Measurements from ENCODE around the gene LCN15.

Gene LCN15

DNA sequence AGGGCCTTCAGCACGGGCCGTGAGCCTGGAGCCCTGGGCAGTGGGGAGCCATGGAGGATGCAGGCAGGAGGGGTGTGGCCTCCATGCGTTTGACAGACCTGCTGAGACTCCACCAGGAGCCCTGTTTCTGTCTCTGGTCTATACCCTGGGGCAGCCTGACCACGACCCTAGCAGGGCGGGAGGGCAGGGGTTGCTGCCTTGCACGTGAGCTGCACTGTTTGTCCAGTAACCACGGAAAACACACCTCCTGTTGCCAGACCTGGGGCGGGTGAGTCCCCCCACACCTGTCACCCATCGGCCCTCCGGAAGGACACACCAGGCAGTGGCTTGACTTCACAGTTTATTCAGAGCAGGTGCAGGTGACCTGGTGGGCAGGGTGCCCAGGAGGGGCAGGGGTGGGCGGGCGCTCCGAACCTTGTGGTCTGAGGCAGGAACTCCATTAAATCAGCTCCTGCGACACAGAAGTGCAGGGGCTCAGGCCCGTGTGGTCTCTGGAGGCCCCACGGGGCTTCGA lies 10.2 kb downstream of the LCN15 start:
- H3K4me3 Mint-ChIP-seq: no peak overlapping the region
- peaks cover 13% of the 10 kb centered on the region for H3K9me3 Mint-ChIP-seq
- DNase-seq (ENCODE audit: low spot score in 2 of 2): no peak
- ATAC-seq (replicated peaks; ENCODE audit: extremely low read depth, poor library complexity, severe bottlenecking): no peak
- H3K27me3 Mint-ChIP-seq: no peaks in the 10 kb centered on the region
- H3K27ac Mint-ChIP-seq (ENCODE audit: low read depth): no peak overlapping the region
- peaks cover 3% of the 10 kb centered on the region for H3K36me3 Mint-ChIP-seq (ENCODE audit: insufficient read depth)
- H3K4me1 Mint-ChIP-seq: no peaks in the 10 kb centered on the region

GRCh38 chr9:136753371-136754058 lies 10.8 kb downstream of the LCN15 start:
- no peaks in the 10 kb centered on the region for H3K4me1 Mint-ChIP-seq
- DNase-seq (ENCODE audit: low spot score in 2 of 2) (no peak), ATAC-seq (replicated peaks; ENCODE audit: extremely low read depth, poor library complexity, severe bottlenecking) (no peak)
- H3K27me3 Mint-ChIP-seq: peaks cover 4% of the 10 kb centered on the region
- peaks cover 13% of the 10 kb centered on the region for H3K9me3 Mint-ChIP-seq
- H3K4me3 Mint-ChIP-seq: no peak overlapping the region
- H3K36me3 Mint-ChIP-seq (ENCODE audit: insufficient read depth): peaks cover 3% of the 10 kb centered on the region
- no peak overlapping the region for H3K27ac Mint-ChIP-seq (ENCODE audit: low read depth)

- Mint-ChIP-seq H3K27me3 (peaks cover 13% of the 10 kb centered on the region), H3K9me3 (peaks cover 13% of the 10 kb centered on the region), H3K4me1 (no peaks in the 10 kb centered on the region), H3K27ac (ENCODE audit: low read depth) (no peak overlapping the region), H3K36me3 (ENCODE audit: insufficient read depth) (peaks cover 3% of the 10 kb centered on the region), H3K4me3 (no peak overlapping the region)
- DNase-seq (ENCODE audit: low spot score in 2 of 2) (no peak), ATAC-seq (replicated peaks; ENCODE audit: extremely low read depth, poor library complexity, severe bottlenecking) (no peak)
These were observed 12.5 kb downstream of the LCN15 start for GRCh38 chr9:136751814-136752213.

- Mint-ChIP-seq H3K4me1 (no peaks in the 10 kb centered on the region), H3K36me3 (ENCODE audit: insufficient read depth) (peaks cover 3% of the 10 kb centered on the region), H3K27me3 (peaks cover 13% of the 10 kb centered on the region), H3K9me3 (peaks cover 13% of the 10 kb centered on the region), H3K27ac (ENCODE audit: low read depth) (no peak overlapping the region), H3K4me3 (no peak overlapping the region)
- ATAC-seq (replicated peaks; ENCODE audit: extremely low read depth, poor library complexity, severe bottlenecking) (no peak), DNase-seq (ENCODE audit: low spot score in 2 of 2) (no peak)
These were observed 13.1 kb downstream of the LCN15 start for GRCh38 chr9:136751244-136751643.

DNA sequence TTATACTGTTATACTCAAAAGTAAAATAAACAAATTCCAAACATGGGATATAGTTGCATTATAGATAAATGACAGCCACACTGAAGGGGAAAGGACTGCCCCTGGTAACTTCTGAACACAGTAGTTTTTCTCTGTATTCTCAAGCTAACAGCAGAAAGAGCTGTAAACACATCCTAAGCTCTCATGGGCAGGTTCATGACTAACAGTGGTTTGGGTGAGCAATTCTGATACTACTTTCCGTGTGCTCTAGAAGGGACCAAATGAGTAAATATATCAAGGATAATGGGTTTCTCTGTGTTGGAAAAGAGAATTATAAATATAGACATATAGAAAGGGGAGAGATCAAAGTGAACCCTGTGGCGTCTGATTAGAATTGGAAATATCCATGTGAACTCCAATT lies 13.8 kb downstream of the LCN15 start:
- no peak overlapping the region for H3K4me3 Mint-ChIP-seq
- no peak for ATAC-seq (replicated peaks; ENCODE audit: extremely low read depth, poor library complexity, severe bottlenecking)

GRCh38 chr9:136748666-136749611 lies 15.4 kb downstream of the LCN15 start:
- Mint-ChIP-seq H3K36me3 (ENCODE audit: insufficient read depth) (peaks cover 3% of the 10 kb centered on the region), H3K4me1 (no peaks in the 10 kb centered on the region), H3K9me3 (peaks cover 13% of the 10 kb centered on the region), H3K27me3 (peaks cover 15% of the 10 kb centered on the region), H3K4me3 (no peak overlapping the region), H3K27ac (ENCODE audit: low read depth) (no peak overlapping the region)
- ATAC-seq (replicated peaks; ENCODE audit: extremely low read depth, poor library complexity, severe bottlenecking): no peak
- DNase-seq (ENCODE audit: low spot score in 2 of 2): no peak

More for the DNA sequence above, 13.8 kb downstream of the LCN15 start:
- Mint-ChIP-seq H3K27me3 (peaks cover 13% of the 10 kb centered on the region), H3K36me3 (ENCODE audit: insufficient read depth) (peaks cover 3% of the 10 kb centered on the region), H3K4me1 (no peaks in the 10 kb centered on the region), H3K9me3 (peaks cover 13% of the 10 kb centered on the region), H3K27ac (ENCODE audit: low read depth) (no peak overlapping the region)
- DNase-seq (ENCODE audit: low spot score in 2 of 2): no peak

GRCh38 chr9:136748201-136748600 lies 16.1 kb downstream of the LCN15 start, which contains the start of gene LCN6:
Gene LCN6 (minus strand): TSS chr9:136748525. CDS start chr9:136748483, 42 bp downstream.
- no peaks in the 10 kb centered on the region for H3K4me1 Mint-ChIP-seq
- peaks cover 4% of the 10 kb centered on the region for H3K36me3 Mint-ChIP-seq (ENCODE audit: insufficient read depth)
- no peak within 1 kb of the TSS for H3K4me3 Mint-ChIP-seq
- H3K27ac Mint-ChIP-seq (ENCODE audit: low read depth): no peak within 1 kb of the TSS
- H3K9me3 Mint-ChIP-seq: peaks cover 13% of the 10 kb centered on the region
- ATAC-seq (replicated peaks; ENCODE audit: extremely low read depth, poor library complexity, severe bottlenecking): no peak
- DNase-seq (ENCODE audit: low spot score in 2 of 2): no peak
- H3K27me3 Mint-ChIP-seq: peaks cover 22% of the 10 kb centered on the region

DNA sequence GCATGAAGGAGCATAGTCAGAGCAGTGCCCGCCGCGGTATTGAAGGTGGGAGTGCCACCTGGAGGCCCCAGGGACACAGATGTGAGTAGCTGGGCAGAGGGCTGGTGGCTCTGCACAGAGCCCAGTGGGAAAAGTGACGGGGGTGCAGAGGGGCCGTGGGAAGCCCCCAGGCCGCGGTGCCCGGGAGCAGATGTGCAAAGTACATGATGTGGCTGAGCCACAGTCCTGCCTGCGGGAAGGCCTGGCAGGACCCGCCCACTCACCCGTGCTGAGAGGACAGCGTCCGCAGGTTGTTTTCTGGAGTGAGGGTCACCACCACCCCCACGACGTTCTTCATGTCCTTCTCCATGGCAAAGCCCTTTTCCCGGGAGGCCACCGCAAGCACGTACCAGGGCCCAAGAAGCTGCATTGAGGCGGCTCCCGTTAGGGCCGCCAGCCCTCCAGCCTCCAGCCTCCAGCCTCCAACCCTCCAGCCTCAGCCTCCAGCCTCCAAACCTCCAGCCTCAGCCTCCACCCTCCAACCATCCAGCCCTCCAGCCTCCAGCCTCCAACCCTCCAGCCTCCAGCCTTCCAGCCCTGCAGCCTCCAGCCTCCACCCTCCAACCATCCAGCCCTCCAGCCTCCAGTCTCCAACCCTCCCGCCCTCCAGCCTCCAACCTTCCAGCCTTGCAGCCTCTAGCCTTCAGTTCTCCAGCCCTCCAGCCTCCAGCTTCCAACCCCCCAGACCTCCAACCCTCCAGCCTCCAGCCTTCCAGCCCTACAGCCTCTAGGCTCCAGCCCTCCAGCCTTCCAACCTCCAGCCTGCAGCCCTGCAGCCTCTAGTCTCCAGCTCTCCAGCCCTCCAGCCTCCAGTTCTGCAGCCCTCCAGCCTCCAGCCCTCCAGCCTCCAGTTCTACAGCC lies 16.9 kb downstream of the LCN15 start:
- Mint-ChIP-seq H3K27me3 (peaks cover 27% of the 10 kb centered on the region), H3K9me3 (peaks cover 8% of the 10 kb centered on the region), H3K36me3 (ENCODE audit: insufficient read depth) (peaks cover 3% of the 10 kb centered on the region), H3K4me1 (no peaks in the 10 kb centered on the region), H3K27ac (ENCODE audit: low read depth) (no peak overlapping the region), H3K4me3 (no peak overlapping the region)
- ATAC-seq (replicated peaks; ENCODE audit: extremely low read depth, poor library complexity, severe bottlenecking) (no peak), DNase-seq (ENCODE audit: low spot score in 2 of 2) (no peak)

- Mint-ChIP-seq H3K36me3 (ENCODE audit: insufficient read depth) (peaks cover 3% of the 10 kb centered on the region), H3K27me3 (peaks cover 27% of the 10 kb centered on the region), H3K9me3 (peaks cover 1% of the 10 kb centered on the region), H3K4me1 (no peaks in the 10 kb centered on the region), H3K4me3 (no peak overlapping the region), H3K27ac (ENCODE audit: low read depth) (no peak overlapping the region)
- ATAC-seq (replicated peaks; ENCODE audit: extremely low read depth, poor library complexity, severe bottlenecking) (no peak), DNase-seq (ENCODE audit: low spot score in 2 of 2) (no peak)
These were observed 17.7 kb downstream of the LCN15 start for GRCh38 chr9:136746621-136747020.

- peaks cover 27% of the 10 kb centered on the region for H3K27me3 Mint-ChIP-seq
- H3K36me3 Mint-ChIP-seq (ENCODE audit: insufficient read depth): peaks cover 3% of the 10 kb centered on the region
- H3K4me3 Mint-ChIP-seq: no peak overlapping the region
- no peak overlapping the region for H3K27ac Mint-ChIP-seq (ENCODE audit: low read depth)
- ATAC-seq (replicated peaks; ENCODE audit: extremely low read depth, poor library complexity, severe bottlenecking) (no peak), DNase-seq (ENCODE audit: low spot score in 2 of 2) (no peak)
- no peaks in the 10 kb centered on the region for H3K4me1 Mint-ChIP-seq
- no peaks in the 10 kb centered on the region for H3K9me3 Mint-ChIP-seq
These were observed 18.2 kb downstream of the LCN15 start for GRCh38 chr9:136746155-136746490.

GRCh38 chr9:136745389-136746154 lies 18.7 kb downstream of the LCN15 start:
- no peaks in the 10 kb centered on the region for H3K4me1 Mint-ChIP-seq
- H3K36me3 Mint-ChIP-seq (ENCODE audit: insufficient read depth): peaks cover 2% of the 10 kb centered on the region
- H3K27me3 Mint-ChIP-seq: peaks cover 27% of the 10 kb centered on the region
- no peak overlapping the region for H3K27ac Mint-ChIP-seq (ENCODE audit: low read depth)
- no peak for ATAC-seq (replicated peaks; ENCODE audit: extremely low read depth, poor library complexity, severe bottlenecking)
- DNase-seq (ENCODE audit: low spot score in 2 of 2): no peak
- no peaks in the 10 kb centered on the region for H3K9me3 Mint-ChIP-seq
- no peak overlapping the region for H3K4me3 Mint-ChIP-seq

All from central memory CD8-positive, alpha-beta T cell (primary cell).